ENCODE data around the gene CFAP251.

DNA sequence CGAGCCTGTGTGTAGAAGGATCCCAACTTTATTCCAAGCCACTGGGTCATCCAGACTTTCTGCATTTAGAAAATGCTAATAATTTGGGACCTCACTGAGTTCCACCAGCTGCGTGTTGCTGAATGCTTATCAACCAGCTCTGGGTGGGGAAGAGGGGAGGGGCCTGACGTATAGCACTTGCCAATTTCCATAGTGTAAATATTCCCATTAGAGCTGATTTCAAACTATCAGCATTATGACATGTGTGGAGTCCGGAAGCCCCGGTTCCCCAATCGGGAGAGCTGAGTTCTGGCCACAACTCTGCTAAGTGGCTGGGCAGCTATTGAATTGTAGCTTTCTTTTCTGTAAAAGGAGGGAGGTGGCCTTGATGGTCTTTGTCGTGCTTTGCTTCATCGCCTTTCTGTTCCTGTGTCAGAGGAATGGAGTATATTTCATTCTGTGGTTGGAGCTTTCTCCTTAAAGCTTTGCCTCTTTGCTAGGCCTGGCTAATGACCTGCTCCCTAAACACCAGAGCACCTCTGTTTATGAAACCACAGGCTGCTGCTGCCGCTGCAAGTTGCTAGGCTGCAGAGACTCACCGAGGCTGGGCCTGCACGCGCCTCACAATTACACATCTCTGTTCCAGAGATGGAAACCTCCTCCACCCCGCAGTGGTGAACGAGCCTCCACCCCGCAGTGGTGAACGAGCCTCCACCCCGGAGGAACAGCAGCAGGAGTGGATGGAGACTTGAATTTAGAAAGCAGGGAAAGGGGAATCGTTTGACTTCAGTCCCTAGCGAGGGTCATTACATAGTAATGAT is 95.6 kb downstream of the CFAP251 start:
- TF ChIP-seq POLR2A (IDR thresholded peaks at IDR 0.05; ENCODE audit: control extremely low read depth in 1 of 2, low read depth in 2 of 2, low read length in 2 of 2) (no peak), TCF12 (IDR thresholded peaks at IDR 0.05; ENCODE audit: low read depth, low read length) (no peak), YY1 (IDR thresholded peaks at IDR 0.05; ENCODE audit: low read depth, low read length) (no peak), BRCA1 (IDR thresholded peaks at IDR 0.05; ENCODE audit: low read depth, low read length) (no peak), EGR1 (IDR thresholded peaks at IDR 0.05; ENCODE audit: borderline replicate concordance, low read depth, low read length) (no peak), TAF1 (IDR thresholded peaks at IDR 0.05; ENCODE audit: low read depth, low read length) (no peak), POLR2AphosphoS5 (IDR thresholded peaks at IDR 0.05; ENCODE audit: low read depth, low read length) (no peak)
- TF ChIP-seq, protein P1, sequence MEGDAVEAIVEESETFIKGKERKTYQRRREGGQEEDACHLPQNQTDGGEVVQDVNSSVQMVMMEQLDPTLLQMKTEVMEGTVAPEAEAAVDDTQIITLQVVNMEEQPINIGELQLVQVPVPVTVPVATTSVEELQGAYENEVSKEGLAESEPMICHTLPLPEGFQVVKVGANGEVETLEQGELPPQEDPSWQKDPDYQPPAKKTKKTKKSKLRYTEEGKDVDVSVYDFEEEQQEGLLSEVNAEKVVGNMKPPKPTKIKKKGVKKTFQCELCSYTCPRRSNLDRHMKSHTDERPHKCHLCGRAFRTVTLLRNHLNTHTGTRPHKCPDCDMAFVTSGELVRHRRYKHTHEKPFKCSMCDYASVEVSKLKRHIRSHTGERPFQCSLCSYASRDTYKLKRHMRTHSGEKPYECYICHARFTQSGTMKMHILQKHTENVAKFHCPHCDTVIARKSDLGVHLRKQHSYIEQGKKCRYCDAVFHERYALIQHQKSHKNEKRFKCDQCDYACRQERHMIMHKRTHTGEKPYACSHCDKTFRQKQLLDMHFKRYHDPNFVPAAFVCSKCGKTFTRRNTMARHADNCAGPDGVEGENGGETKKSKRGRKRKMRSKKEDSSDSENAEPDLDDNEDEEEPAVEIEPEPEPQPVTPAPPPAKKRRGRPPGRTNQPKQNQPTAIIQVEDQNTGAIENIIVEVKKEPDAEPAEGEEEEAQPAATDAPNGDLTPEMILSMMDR (IDR thresholded peaks at IDR 0.05; ENCODE audit: control extremely low read depth in 1 of 3, insufficient read depth in 1 of 3, low read depth in 1 of 3, low read length in 3 of 3): no peak
- TF ChIP-seq, protein P2, sequence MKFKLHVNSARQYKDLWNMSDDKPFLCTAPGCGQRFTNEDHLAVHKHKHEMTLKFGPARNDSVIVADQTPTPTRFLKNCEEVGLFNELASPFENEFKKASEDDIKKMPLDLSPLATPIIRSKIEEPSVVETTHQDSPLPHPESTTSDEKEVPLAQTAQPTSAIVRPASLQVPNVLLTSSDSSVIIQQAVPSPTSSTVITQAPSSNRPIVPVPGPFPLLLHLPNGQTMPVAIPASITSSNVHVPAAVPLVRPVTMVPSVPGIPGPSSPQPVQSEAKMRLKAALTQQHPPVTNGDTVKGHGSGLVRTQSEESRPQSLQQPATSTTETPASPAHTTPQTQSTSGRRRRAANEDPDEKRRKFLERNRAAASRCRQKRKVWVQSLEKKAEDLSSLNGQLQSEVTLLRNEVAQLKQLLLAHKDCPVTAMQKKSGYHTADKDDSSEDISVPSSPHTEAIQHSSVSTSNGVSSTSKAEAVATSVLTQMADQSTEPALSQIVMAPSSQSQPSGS (IDR thresholded peaks at IDR 0.05; ENCODE audit: low read length): no peak
- TF ChIP-seq, protein P3, sequence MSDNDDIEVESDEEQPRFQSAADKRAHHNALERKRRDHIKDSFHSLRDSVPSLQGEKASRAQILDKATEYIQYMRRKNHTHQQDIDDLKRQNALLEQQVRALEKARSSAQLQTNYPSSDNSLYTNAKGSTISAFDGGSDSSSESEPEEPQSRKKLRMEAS (IDR thresholded peaks at IDR 0.05): no peak

Data from H1 (cell line).